ENCODE measurements around the gene MYOCD. TPM values are rescaled to one million over a fixed set of nuclear protein-coding genes. Genes with fewer than 3 reads are reported as not detected.

MYOCD gene
- total RNA-seq, 1 donor from 2014 or later: 2.2 TPM

DNA sequence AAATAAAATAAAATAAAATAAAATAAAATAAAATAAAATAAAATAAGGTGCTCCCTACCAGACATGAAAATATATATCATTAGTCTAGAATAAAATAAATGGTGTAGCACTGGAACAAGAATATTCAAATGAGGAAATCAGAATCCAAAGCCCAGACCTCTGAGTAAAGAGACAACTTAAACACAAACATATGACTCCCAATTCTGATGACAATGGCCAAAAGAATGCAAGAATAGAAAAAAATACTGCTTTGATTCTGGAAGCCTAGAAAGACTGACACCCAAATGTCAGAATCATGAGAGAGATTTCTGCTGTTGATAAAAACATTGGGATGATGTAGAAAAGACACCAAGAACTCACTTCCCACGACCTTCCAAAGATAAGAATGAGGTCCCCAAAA lies 27.9 kb downstream of the MYOCD start:
- DNase-seq (ENCODE audit: low read depth): no peak
- TF ChIP-seq, protein P1, sequence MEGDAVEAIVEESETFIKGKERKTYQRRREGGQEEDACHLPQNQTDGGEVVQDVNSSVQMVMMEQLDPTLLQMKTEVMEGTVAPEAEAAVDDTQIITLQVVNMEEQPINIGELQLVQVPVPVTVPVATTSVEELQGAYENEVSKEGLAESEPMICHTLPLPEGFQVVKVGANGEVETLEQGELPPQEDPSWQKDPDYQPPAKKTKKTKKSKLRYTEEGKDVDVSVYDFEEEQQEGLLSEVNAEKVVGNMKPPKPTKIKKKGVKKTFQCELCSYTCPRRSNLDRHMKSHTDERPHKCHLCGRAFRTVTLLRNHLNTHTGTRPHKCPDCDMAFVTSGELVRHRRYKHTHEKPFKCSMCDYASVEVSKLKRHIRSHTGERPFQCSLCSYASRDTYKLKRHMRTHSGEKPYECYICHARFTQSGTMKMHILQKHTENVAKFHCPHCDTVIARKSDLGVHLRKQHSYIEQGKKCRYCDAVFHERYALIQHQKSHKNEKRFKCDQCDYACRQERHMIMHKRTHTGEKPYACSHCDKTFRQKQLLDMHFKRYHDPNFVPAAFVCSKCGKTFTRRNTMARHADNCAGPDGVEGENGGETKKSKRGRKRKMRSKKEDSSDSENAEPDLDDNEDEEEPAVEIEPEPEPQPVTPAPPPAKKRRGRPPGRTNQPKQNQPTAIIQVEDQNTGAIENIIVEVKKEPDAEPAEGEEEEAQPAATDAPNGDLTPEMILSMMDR (conservative IDR thresholded peaks at IDR 0.05; ENCODE audit: low read depth, low read length): no peak
- H3K4me3 ChIP-seq (ENCODE audit: low read depth, low read length): no peak overlapping the region

DNA sequence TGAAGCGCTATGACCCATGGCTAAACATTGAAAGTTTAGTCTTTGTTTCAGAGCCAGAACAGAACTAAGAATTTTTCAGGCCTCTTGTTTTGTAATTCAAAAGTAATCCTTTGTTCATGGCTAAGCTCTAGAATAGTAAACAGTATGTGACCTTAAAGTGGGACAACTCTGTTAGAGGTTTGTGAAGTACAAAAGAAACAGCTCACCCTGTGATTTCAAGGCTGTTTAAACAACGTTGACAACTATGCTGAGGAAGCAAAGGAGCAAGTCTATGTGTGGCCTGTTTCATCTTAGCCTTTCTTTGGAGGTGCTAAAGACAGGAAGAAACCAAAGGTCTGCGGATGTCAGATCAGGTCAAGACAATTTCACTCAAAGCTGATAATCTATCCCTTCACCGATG lies 40.4 kb downstream of the MYOCD start:
- no peak overlapping the region for H3K4me3 ChIP-seq (ENCODE audit: low read depth, low read length)
- TF ChIP-seq, protein P1 (conservative IDR thresholded peaks at IDR 0.05; ENCODE audit: low read depth, low read length): no peak
- DNase-seq (ENCODE audit: low read depth): no peak

DNA sequence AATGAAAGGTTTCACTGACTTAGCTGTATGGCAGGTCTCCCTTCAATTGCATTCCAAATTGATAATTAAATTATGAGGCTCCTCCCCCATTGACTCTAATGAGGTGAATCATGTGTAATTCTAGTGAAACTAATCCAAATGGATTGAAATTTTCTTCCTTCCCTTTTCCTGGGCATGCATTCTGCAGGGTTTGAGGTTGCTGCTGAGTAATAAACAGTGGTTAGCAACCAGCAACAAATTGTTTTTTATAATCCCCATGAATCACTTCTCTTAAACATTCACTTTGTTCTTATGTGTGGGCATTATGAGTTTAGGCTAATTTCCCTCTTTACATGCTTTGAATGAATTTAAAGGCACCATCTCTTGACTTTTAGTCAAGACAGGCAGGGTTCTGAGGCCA lies 43.4 kb downstream of the MYOCD start:
- H3K4me3 ChIP-seq (ENCODE audit: low read depth, low read length): no peak overlapping the region
- no peak for DNase-seq (ENCODE audit: low read depth)
- TF ChIP-seq, protein P1 (conservative IDR thresholded peaks at IDR 0.05; ENCODE audit: low read depth, low read length): no peak

DNA sequence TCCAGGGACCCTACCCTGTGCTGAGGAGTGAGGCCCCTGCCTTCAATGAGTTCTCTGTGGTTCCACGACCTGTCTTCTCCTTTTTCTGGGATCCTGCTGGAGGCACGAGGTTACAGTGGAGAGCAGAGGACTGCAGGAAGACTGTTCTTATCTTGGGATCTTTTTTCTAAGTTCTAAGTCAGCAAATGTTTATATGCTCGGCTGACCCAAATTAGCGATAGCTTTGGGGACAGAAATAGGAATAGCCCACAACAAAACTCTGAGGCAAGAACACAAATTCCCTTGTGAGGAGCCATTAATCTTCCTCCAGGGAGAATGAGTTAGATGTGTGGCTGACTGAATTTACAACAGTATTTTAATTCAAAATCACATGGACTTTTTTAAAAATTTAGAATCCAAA lies 46.7 kb downstream of the MYOCD start:
- DNase-seq (ENCODE audit: low read depth): no peak
- TF ChIP-seq, protein P1 (conservative IDR thresholded peaks at IDR 0.05; ENCODE audit: low read depth, low read length): no peak
- H3K4me3 ChIP-seq (ENCODE audit: low read depth, low read length): no peak overlapping the region

DNA sequence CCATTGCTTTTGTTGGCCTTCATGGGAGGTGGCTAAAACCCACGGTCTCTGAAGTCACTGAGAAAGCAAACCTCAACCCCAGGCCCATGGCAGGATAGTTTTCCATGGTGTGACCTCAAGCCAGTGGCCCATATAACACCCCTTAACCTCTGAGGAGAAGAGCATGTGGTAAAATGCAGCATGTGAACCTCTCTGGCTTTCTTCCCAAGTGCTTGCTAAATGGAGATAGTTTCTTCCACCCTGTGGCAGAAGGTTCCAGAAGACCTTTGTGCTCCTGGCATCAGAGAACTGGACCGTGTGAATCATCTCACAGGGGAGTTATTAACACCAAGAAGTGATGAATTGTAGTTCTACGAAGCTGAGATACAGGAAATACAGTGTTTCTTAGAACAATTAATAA lies 47.3 kb downstream of the MYOCD start:
- TF ChIP-seq, protein P1 (conservative IDR thresholded peaks at IDR 0.05; ENCODE audit: low read depth, low read length): no peak
- no peak overlapping the region for H3K4me3 ChIP-seq (ENCODE audit: low read depth, low read length)
- DNase-seq (ENCODE audit: low read depth): no peak

DNA sequence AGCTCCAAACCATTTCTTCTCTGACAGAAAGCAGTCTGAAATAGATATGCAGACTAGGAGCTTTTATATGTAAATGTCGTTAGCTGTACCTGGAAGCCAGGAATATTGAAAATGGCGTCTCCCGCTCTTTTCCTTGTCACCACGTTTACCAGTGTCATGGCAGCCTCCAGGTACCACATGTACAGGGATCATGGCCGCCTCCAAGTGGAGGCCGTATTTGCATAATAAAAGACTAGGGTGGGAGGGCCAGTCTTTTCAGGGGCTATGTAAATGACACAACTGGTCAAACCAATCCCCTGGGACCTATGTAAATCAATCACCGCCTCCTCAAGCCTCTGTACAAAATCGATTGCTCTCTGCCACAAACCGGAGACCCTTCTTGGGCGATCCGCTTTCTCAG lies 54.3 kb downstream of the MYOCD start:
- TF ChIP-seq, protein P1 (conservative IDR thresholded peaks at IDR 0.05; ENCODE audit: low read depth, low read length): no peak
- DNase-seq (ENCODE audit: low read depth): no peak
- H3K4me3 ChIP-seq (ENCODE audit: low read depth, low read length): no peak overlapping the region

DNA sequence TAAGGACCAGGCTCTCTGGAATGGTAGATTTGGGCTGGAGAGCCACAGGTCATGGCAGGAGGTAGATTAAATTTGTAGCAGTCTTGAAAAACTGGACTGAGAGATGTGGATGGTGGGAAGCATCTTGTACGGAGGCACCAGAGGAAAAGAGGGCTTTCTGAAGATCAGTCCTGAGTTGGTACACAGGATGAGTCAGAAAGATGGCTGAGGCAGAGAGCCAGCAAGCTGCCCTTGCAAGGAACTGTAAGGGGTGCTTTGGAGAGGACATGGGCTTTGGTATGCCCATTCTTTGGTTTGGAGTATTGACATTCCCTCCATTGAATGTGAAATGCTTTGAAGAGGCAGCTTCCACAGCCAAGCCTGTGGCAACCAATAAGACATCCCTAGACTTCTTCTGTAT lies 55.9 kb downstream of the MYOCD start:
- H3K4me3 ChIP-seq (ENCODE audit: low read depth, low read length): no peak overlapping the region
- DNase-seq (ENCODE audit: low read depth): no peak
- TF ChIP-seq, protein P1 (conservative IDR thresholded peaks at IDR 0.05; ENCODE audit: low read depth, low read length): no peak

Measured in epithelial cell of proximal tubule (primary cell).